GM19023 (cell line): ENCODE data around the gene EXOC6B.

Experiments
- ATAC-seq: cut with Tn5 transposase; IDR thresholded peaks from one replicate; pipeline ENCODE4 v1.9.1; 2021; ENCODE audit warnings: mild to moderate bottlenecking, moderate library complexity; ENCODE audit not compliant: unreplicated experiment

The EXOC6B gene

GRCh38 chr2:72183016-72183415, 642.8 kb downstream of the EXOC6B start:
- ATAC-seq, result no peak

- ATAC-seq, result no peak
Observed at GRCh38 chr2:72182547-72182946, 643.3 kb downstream of the EXOC6B start.

- no peak for ATAC-seq
Observed at GRCh38 chr2:72181616-72182015, 644.2 kb downstream of the EXOC6B start.

- no peak for ATAC-seq
Observed at GRCh38 chr2:72180351-72180750, 645.5 kb downstream of the EXOC6B start.

- ATAC-seq, result no peak
Observed at GRCh38 chr2:72178551-72178950, 647.3 kb downstream of the EXOC6B start.

- ATAC-seq, result no peak
Observed at GRCh38 chr2:72176281-72176680, 649.6 kb downstream of the EXOC6B start.

- no peak for ATAC-seq
Observed at GRCh38 chr2:72175636-72176035, 650.2 kb downstream of the EXOC6B start.

GRCh38 chr2:72173640-72174321, 652.1 kb downstream of the EXOC6B start:
- no peak for ATAC-seq

- ATAC-seq, result no peak
Observed at GRCh38 chr2:72172478-72172877, 653.4 kb downstream of the EXOC6B start.

- no peak for ATAC-seq
Observed at GRCh38 chr2:72166279-72166678, 659.6 kb downstream of the EXOC6B start.

- no peak for ATAC-seq
Observed at GRCh38 chr2:72165792-72166191, 660.0 kb downstream of the EXOC6B start.

- no peak for ATAC-seq
Observed at GRCh38 chr2:72162574-72162973, 663.3 kb downstream of the EXOC6B start.

GRCh38 chr2:72159211-72159993, 666.4 kb downstream of the EXOC6B start:
- ATAC-seq, result no peak

- no peak for ATAC-seq
Observed at GRCh38 chr2:72157871-72158771, 667.7 kb downstream of the EXOC6B start.

GRCh38 chr2:72156872-72157271, 669.0 kb downstream of the EXOC6B start:
- no peak for ATAC-seq

- ATAC-seq, result no peak
Observed at GRCh38 chr2:72155737-72156136, 670.1 kb downstream of the EXOC6B start.

- ATAC-seq, result no peak
Observed at GRCh38 chr2:72155151-72155550, 670.7 kb downstream of the EXOC6B start.

- ATAC-seq, result no peak
Observed at GRCh38 chr2:72154386-72154975, 671.4 kb downstream of the EXOC6B start.

GRCh38 chr2:72153924-72154323, 671.9 kb downstream of the EXOC6B start:
- ATAC-seq, result no peak

GRCh38 chr2:72153026-72153791, 672.6 kb downstream of the EXOC6B start:
- ATAC-seq, result no peak
